GM10266 (cell line): ENCODE data around the gene EVL.

Source experiments
- DNase-seq: peaks from one replicate; pipeline ENCODE4 v3.0.0; 2012; ENCODE audit errors: extremely low spot score
- TF ChIP-seq, protein P1 (sequence below): IDR thresholded peaks from 2 replicates; pipeline ENCODE4 v1.5.1; 2012; ENCODE audit warnings: mild to moderate bottlenecking, low read depth; ENCODE audit not compliant: control insufficient read depth, insufficient read depth; ENCODE audit errors: missing control alignments

EVL gene

DNA sequence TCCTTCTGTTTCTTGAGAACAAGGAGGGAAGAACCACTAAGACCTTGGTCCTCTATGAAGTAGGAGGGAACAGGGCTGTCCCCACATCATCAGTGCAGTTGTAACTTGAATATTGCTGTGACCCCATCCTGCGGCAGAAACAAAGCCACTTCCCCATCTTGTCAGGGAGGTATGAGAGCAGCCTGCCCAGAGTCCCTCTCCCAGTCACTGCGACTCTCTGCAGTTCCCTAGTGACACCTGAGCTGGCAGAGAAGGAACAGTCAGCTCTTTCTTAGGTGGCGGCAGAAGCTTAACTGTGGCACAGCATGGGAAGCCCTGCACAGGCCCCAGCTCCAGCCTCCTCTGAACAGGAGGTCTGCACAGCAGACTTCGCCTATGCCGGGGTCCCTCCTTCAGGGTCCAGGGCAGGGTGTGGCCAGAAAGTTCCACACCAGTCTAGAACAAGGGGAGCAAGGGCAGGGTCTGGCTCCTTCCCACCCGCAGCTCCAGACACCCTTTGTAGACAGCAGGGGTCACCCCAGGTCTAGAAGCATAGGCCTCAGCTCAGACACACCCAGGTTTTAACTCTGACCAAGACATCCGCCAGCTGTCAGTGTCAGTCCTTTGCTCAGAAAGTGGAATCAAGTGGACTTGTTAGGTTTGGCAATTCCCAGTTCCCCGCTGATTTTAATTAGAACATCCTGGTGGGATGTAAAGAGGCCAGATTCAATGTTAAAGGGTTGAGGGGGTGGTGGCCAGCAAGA lies 57.4 kb downstream of the EVL start:
- DNase-seq, result no peak
- TF ChIP-seq, protein P1, sequence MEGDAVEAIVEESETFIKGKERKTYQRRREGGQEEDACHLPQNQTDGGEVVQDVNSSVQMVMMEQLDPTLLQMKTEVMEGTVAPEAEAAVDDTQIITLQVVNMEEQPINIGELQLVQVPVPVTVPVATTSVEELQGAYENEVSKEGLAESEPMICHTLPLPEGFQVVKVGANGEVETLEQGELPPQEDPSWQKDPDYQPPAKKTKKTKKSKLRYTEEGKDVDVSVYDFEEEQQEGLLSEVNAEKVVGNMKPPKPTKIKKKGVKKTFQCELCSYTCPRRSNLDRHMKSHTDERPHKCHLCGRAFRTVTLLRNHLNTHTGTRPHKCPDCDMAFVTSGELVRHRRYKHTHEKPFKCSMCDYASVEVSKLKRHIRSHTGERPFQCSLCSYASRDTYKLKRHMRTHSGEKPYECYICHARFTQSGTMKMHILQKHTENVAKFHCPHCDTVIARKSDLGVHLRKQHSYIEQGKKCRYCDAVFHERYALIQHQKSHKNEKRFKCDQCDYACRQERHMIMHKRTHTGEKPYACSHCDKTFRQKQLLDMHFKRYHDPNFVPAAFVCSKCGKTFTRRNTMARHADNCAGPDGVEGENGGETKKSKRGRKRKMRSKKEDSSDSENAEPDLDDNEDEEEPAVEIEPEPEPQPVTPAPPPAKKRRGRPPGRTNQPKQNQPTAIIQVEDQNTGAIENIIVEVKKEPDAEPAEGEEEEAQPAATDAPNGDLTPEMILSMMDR, result no peak

DNA sequence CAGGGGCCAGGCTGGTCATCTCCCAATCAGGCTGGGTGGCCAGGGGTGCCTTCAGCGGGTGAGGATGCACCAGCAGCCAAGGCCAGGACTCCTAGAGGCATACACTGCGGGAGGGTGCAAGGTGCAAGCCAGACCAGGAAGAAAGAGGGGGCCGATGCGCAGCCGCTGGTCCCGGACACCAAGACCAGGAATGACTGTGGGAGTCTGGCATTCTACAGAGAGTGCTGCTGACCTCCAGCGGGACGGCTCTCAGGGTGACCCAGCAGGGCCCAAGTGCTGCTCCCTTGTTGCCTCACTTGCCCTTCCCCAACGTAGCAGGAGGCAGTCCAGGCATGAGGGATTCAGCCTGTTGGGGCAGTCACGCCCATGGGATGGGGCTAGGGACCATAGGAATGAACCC lies 58.4 kb downstream of the EVL start:
- TF ChIP-seq, protein P1, result no peak
- DNase-seq, result no peak

DNA sequence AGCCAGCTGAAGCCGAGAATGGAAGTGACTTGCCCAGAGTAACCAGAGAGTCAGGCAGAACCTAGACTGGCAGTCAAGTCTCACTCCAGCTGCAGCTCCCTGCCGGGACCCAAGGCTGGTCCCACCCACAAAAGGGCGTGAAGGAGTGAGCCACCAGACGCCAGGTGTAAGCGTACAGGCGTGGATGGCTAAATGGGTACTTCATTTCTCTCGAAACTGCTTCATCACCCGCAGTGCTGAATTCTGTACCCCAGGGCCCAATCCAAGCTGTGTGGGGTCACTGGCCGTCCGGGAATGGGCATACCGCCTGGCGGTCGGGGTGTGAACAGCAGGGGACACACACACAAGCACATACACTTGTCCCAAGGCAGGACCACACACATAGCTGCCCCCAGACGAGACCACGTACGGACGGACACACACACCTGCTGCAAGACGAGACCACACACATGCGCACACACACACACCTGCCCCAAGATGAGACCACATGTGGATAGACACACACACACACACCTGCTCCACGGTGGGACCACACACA lies 59.4 kb downstream of the EVL start:
- TF ChIP-seq, protein P1, result no peak
- DNase-seq, result no peak

DNA sequence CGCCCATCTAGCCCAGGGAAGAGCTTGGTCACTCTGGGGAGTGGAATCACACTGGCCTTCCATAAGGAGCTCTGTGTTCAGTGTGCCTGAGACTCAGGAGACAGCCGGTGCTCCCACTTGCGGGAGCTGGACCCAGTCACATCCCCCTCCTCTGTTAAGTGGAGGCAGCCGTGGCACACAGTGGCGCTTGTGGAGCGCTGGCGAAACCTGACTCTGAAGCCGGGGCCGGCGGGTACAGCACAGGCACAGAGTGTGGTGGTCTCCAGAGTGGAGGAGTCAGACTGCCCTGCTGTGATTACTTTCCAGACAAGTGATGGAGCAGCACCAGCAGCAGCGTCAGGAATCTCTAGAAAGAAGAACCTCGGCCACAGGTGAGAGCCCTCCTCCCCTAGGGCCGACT lies 61.2 kb downstream of the EVL start:
- TF ChIP-seq, protein P1, result no peak
- no peak for DNase-seq

DNA sequence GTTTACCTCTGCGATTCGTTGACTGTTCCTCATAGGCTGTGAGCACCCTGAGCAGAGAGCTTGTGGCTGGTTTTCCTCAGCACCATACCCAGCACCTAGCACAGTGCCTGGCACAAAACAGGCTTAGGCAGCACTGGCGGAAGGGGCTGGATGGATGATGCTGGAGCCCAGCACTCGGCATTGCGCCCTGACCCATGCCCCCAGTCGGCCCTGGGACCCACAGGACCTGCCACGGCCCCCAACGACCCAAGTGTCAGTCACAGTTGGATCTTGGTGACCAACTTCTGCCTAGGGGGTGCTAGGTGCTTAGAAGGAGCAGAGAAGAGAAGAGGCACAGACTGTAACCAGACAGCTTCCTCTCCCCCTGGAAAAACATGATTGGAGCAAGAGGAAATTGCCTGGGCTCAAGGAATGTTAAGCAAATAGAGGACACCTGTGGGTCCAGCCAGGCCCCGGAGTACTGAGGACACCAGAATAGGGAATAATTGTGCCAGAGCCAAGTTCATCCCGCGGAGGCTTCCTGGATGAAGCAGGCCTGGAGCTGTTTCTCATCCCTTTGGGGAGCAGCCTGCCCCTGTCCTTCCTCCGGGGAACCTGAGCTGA lies 62.7 kb downstream of the EVL start:
- DNase-seq, result no peak
- TF ChIP-seq, protein P1, result no peak

DNA sequence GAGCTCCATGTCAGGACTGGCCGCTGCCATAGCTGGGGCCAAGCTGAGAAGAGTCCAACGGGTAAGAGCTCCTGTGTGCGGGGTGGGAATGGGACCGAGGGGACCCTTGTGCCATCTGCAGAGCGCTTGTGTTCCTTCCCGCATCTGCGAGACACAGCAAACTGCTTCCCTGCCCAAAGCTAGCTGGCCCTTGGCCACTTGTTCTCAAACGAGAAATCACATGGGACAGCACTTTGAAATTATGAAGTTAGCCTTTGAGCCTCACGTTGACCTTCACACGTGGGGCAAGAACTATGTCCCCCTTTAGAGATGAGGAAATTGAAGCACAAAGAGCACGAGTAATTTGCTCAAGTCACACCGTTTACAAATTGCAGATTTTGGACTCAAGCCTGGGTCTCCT lies 63.5 kb downstream of the EVL start:
- TF ChIP-seq, protein P1, result no peak
- DNase-seq, result no peak

DNA sequence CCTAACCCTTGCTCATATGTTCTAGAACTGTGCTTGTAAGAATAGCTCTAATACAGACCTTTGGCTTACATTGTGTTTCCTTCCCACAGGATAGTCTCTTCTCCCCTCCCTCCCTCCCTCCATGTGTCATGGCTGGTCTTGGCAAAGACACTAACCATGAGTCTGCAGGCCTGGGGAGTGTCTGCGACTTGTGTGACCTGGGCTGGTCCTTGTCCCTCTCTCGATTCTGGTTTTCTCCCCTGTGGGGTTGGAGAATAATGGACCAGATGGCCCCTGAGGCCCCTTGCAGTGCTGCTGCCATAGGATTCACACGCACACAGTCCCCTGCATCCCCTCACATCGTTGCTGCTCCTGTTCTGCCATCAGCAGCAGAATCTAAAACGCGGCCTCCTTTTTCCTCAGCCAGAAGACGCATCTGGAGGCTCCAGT lies 64.0 kb downstream of the EVL start:
- TF ChIP-seq, protein P1, result no peak
- no peak for DNase-seq
